Smooth muscle cell (in vitro differentiated cells): ENCODE results near the gene TMPRSS4. TPM values are rescaled to one million over a fixed set of nuclear protein-coding genes. Genes with fewer than 3 reads are reported as not detected.

Experiments
- DNase-seq: peaks from one replicate; lab custom pipeline; 2025; ENCODE audit not compliant: unreplicated experiment; lab: John Stamatoyannopoulos, UW
- H2AFZ ChIP-seq: fragments of 200-600 bp; sonication (generic); 2 replicates; pipeline ENCODE4 v1.6.0; 2016; ENCODE audit warnings: antibody characterized with exemption, low read depth, mild to moderate bottlenecking
- H3F3A ChIP-seq: fragments of 200-600 bp; sonication (generic); 2 replicates; pipeline ENCODE4 v1.6.0; 2017; ENCODE audit warnings: antibody characterized with exemption, low read depth
- H3K27ac ChIP-seq: fragments of 200-600 bp; sonication (generic); 2 replicates; pipeline ENCODE4 v1.5.1; 2016; ENCODE audit warnings: low read depth, mild to moderate bottlenecking
- H3K27me3 ChIP-seq: fragments of 200-600 bp; sonication (generic); 2 replicates; pipeline ENCODE4 v1.6.1; 2016; ENCODE audit warnings: low read depth, mild to moderate bottlenecking
- H3K36me3 ChIP-seq: fragments of 200-600 bp; sonication (generic); 2 replicates; pipeline ENCODE4 v1.5.1; 2016; ENCODE audit warnings: low read depth
- H3K4me1 ChIP-seq: fragments of 200-600 bp; sonication (generic); 2 replicates; pipeline ENCODE4 v1.5.1; 2016; ENCODE audit warnings: low read depth
- H3K4me2 ChIP-seq: fragments of 200-600 bp; sonication (generic); 2 replicates; pipeline ENCODE4 v1.6.0; 2016; ENCODE audit warnings: mild to moderate bottlenecking
- H3K4me3 ChIP-seq: fragments of 200-600 bp; sonication (generic); 2 replicates; pipeline ENCODE4 v1.5.1; 2016; ENCODE audit warnings: mild to moderate bottlenecking
- H3K79me2 ChIP-seq: fragments of 200-600 bp; sonication (generic); 2 replicates; pipeline ENCODE4 v1.6.0; 2016; ENCODE audit warnings: low read depth, mild to moderate bottlenecking
- H3K9ac ChIP-seq: fragments of 200-600 bp; sonication (generic); 2 replicates; pipeline ENCODE4 v1.6.0; 2016; ENCODE audit warnings: low read depth
- H3K9me3 ChIP-seq: fragments of 200-600 bp; sonication (generic); replicated peaks from 2 replicates; pipeline ENCODE4 v1.5.1; 2016; ENCODE audit warnings: low read depth
- H4K20me1 ChIP-seq: fragments of 200-600 bp; sonication (generic); 2 replicates; pipeline ENCODE4 v1.6.0; 2016; ENCODE audit warnings: low read depth
- WGBS: methylation state at CpG from one replicate; pipeline ENCODE4 v1.1.7; 2016; ENCODE audit warnings: low lambda C conversion rate; 5-methylcytosine and 5-hydroxymethylcytosine counted together
- polyA plus RNA-seq: library from polyadenylated mRNA; unstranded; fragments of >200 nt; fragmentation: Nextera tagmentation; extraction: Ambion mirVana; gene quantifications from 2 replicates; pipeline ENCODE4 v1.2.1, GENCODE V29; 2016
- total RNA-seq: library from RNA; depleted of rRNA; stranded (reverse); fragments of >200 nt; gene quantifications from 2 replicates; pipeline ENCODE4 v1.2.3, GENCODE V29; 2014
- TF ChIP-seq, protein P1 (sequence below): fragments of 200-600 bp; sonication (generic); IDR thresholded peaks from 2 replicates; pipeline ENCODE4 v1.5.1; 2017; ENCODE audit warnings: borderline replicate concordance, mild to moderate bottlenecking, antibody characterized with exemption; ENCODE audit not compliant: insufficient read depth, poor library complexity, severe bottlenecking

The TMPRSS4 gene
- total and polyA plus RNA-seq, 2 experiments from 2014 or later, result 7.4 TPM; not detected in 1

GRCh38 chr11:118109231-118109630 lies 32.4 kb downstream of the TMPRSS4 start:
- Histone ChIP-seq H3K27ac (no peak overlapping the region), H3K9me3 (no peaks in the 10 kb centered on the region), H3F3A (no peaks in the 10 kb centered on the region), H3K27me3 (no peaks in the 10 kb centered on the region), H3K4me2 (no peak overlapping the region), H3K9ac (no peak overlapping the region), H3K4me3 (no peak overlapping the region), H2AFZ (no peak overlapping the region), H3K36me3 (no peaks in the 10 kb centered on the region), H3K4me1 (no peaks in the 10 kb centered on the region), H4K20me1 (no peaks in the 10 kb centered on the region), H3K79me2 (no peaks in the 10 kb centered on the region)
- TF ChIP-seq, protein P1, sequence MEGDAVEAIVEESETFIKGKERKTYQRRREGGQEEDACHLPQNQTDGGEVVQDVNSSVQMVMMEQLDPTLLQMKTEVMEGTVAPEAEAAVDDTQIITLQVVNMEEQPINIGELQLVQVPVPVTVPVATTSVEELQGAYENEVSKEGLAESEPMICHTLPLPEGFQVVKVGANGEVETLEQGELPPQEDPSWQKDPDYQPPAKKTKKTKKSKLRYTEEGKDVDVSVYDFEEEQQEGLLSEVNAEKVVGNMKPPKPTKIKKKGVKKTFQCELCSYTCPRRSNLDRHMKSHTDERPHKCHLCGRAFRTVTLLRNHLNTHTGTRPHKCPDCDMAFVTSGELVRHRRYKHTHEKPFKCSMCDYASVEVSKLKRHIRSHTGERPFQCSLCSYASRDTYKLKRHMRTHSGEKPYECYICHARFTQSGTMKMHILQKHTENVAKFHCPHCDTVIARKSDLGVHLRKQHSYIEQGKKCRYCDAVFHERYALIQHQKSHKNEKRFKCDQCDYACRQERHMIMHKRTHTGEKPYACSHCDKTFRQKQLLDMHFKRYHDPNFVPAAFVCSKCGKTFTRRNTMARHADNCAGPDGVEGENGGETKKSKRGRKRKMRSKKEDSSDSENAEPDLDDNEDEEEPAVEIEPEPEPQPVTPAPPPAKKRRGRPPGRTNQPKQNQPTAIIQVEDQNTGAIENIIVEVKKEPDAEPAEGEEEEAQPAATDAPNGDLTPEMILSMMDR, result no peak
- WGBS, result 78% methylated on average over 2 of the region's 2 CpGs
- DNase-seq, result no peak

DNA sequence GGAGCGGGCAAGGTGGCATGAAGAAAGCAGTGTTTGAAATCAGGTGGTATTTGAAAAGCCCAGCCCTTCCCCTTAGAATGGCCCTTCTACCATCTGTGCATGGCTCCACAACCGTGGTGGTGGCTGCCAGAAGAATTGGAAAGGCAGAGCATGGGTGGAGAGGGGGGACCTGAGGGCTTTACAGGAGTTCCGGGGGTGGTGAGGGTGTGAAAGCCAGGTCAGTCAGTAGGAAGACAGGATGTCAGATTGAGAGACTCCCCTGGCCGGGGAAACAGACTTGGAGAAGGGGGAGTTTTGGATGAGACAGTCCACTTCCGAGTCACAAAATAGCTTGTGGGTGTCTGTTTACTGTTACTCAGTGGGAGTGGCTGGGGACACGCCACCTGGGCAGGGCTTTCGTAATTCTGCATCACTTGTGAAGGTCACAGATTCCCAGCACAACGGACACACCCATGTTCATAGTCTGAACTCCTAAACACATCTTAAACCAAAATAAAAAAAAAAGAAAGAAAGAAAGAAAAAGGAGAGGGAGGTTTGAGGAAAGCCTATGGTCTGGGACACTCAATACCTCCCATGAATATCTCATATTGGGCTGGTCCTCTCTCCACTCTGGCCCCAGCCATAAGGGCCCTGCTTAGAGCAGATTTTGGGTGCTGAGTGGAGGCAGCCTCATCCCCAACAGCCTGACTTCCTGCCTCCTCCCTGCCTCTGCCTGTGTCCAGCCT lies 34.3 kb downstream of the TMPRSS4 start:
- H3K4me1 ChIP-seq, result no peaks in the 10 kb centered on the region
- DNase-seq, result no peak
- 78% methylated on average over 8 of the region's 8 CpGs for WGBS
- no peak overlapping the region for H3K4me3 ChIP-seq
- TF ChIP-seq, protein P1, result no peak
- no peak overlapping the region for H3K4me2 ChIP-seq
- H3K79me2 ChIP-seq, result no peaks in the 10 kb centered on the region
- no peaks in the 10 kb centered on the region for H3K36me3 ChIP-seq
- no peaks in the 10 kb centered on the region for H3F3A ChIP-seq
- H4K20me1 ChIP-seq, result no peaks in the 10 kb centered on the region
- H3K9me3 ChIP-seq, result no peaks in the 10 kb centered on the region
- H3K27me3 ChIP-seq, result no peaks in the 10 kb centered on the region
- no peak overlapping the region for H2AFZ ChIP-seq
- no peak overlapping the region for H3K27ac ChIP-seq
- H3K9ac ChIP-seq, result no peak overlapping the region

DNA sequence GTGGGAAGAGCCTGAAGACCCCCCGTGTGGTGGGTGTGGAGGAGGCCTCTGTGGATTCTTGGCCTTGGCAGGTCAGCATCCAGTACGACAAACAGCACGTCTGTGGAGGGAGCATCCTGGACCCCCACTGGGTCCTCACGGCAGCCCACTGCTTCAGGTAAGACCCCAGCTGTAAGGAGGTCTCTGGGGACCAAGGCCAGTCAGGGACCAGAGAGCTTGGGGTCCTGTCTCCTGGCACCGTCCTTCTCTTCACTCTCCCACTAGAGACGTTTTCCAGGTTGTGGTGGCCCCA lies 34.8 kb downstream of the TMPRSS4 start:
- 89% methylated on average over 6 of the region's 6 CpGs for WGBS
- Histone ChIP-seq H3K4me2 (no peak overlapping the region), H3K9me3 (no peaks in the 10 kb centered on the region), H3K79me2 (no peaks in the 10 kb centered on the region), H3K27me3 (no peaks in the 10 kb centered on the region), H3K9ac (no peak overlapping the region), H3K27ac (no peak overlapping the region), H3K36me3 (no peaks in the 10 kb centered on the region), H3K4me3 (no peak overlapping the region), H2AFZ (no peak overlapping the region), H3K4me1 (no peaks in the 10 kb centered on the region), H4K20me1 (no peaks in the 10 kb centered on the region), H3F3A (no peaks in the 10 kb centered on the region)
- TF ChIP-seq, protein P1, result no peak
- DNase-seq, result no peak

GRCh38 chr11:118112711-118113430 lies 36.0 kb downstream of the TMPRSS4 start:
- H3K27me3 ChIP-seq, result peaks cover under 1% of the 10 kb centered on the region
- H3K9me3 ChIP-seq, result no peaks in the 10 kb centered on the region
- WGBS, result 95% methylated on average over 11 of the region's 11 CpGs
- H3K79me2 ChIP-seq, result no peaks in the 10 kb centered on the region
- no peaks in the 10 kb centered on the region for H3K4me1 ChIP-seq
- H3K27ac ChIP-seq, result no peak overlapping the region
- H2AFZ ChIP-seq, result no peak overlapping the region
- TF ChIP-seq, protein P1, result no peak
- no peaks in the 10 kb centered on the region for H4K20me1 ChIP-seq
- no peaks in the 10 kb centered on the region for H3F3A ChIP-seq
- no peak for DNase-seq
- no peak overlapping the region for H3K4me3 ChIP-seq
- H3K36me3 ChIP-seq, result no peaks in the 10 kb centered on the region
- H3K4me2 ChIP-seq, result no peak overlapping the region
- no peak overlapping the region for H3K9ac ChIP-seq
